Cardiac fibroblast (primary cell): Measurements from ENCODE around the gene GP5.

Experiments
- DNase-seq, 2 donors: peaks; one replicate each; pipeline versions ENCODE4 v3.0.0 to v3.0.0-alpha.2; 2010; ENCODE audit warnings: low read depth in 2 of 2
- H3K4me3 ChIP-seq, 2 donors: replicated peaks in 1 of 2; 1 replicate in 1 of 2; 2 replicates in 1 of 2; pipeline ENCODE4 v1.5.1; 2011; ENCODE audit warnings: low read depth in 2 of 2, low read length in 2 of 2, mild to moderate bottlenecking in 2 of 2, moderate library complexity in 1 of 2
- CTCF ChIP-seq: IDR thresholded peaks from one replicate; pipeline ENCODE4 v1.5.1; 2011; ENCODE audit warnings: low read depth, mild to moderate bottlenecking, low read length, inconsistent platforms

The GP5 gene

GRCh38 chr3:194350726-194351071, 48.4 kb downstream of the GP5 start:
- no peak for TF ChIP-seq CTCF
- no peak overlapping the region for H3K4me3 ChIP-seq
- no peak for DNase-seq

- TF ChIP-seq CTCF = no peak
- no peak overlapping the region for H3K4me3 ChIP-seq
- no peak for DNase-seq
Observed at GRCh38 chr3:194348354-194348753, 50.7 kb downstream of the GP5 start.

GRCh38 chr3:194346621-194347020, 52.4 kb downstream of the GP5 start:
- DNase-seq = no peak
- no peak overlapping the region for H3K4me3 ChIP-seq
- no peak for TF ChIP-seq CTCF

GRCh38 chr3:194346035-194346434, 53.0 kb downstream of the GP5 start:
- no peak overlapping the region for H3K4me3 ChIP-seq
- DNase-seq = no peak
- no peak for TF ChIP-seq CTCF
